A673 (cell line): ENCODE measurements around the gene CLCN4.

Experiments
- EZH2 ChIP-seq: fragments of 200-600 bp; sonication (generic); IDR thresholded peaks from 2 replicates; pipeline ENCODE4 v1.6.1; 2017; ENCODE audit warnings: borderline replicate concordance, low read depth, mild to moderate bottlenecking, mixed read lengths, antibody characterized with exemption, low read length; ENCODE audit not compliant: poor library complexity, severe bottlenecking
- TF ChIP-seq, protein P1 (sequence below): fragments of 300-800, 200-600 bp; sonication (generic); conservative IDR thresholded peaks from 2 replicates; pipeline ENCODE4 v1.5.1; 2017; ENCODE audit warnings: low read depth, mild to moderate bottlenecking, antibody characterized with exemption, low read length, moderate library complexity, mixed read lengths

DNA sequence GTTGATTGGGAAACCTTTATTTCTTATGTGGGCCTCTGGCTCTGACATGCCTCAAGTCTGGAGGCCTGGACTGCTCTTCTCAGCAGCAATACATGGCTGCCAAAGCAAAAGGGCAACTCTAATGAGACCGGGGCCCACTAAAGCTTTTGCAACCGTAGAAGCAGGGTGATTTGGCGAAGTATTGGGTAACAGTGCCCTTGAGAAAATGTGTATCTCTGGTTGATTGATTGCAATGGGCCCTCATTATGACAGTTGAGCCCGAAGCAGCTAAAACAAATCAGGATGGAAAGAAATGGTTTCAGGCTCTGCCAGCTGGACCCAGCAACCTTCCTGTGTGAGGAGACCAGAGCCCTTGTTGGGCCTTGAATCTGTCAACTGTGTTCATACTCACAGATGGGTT, 73.4 kb downstream of the CLCN4 start:
- TF ChIP-seq EZH2 = no peak
- TF ChIP-seq, protein P1, sequence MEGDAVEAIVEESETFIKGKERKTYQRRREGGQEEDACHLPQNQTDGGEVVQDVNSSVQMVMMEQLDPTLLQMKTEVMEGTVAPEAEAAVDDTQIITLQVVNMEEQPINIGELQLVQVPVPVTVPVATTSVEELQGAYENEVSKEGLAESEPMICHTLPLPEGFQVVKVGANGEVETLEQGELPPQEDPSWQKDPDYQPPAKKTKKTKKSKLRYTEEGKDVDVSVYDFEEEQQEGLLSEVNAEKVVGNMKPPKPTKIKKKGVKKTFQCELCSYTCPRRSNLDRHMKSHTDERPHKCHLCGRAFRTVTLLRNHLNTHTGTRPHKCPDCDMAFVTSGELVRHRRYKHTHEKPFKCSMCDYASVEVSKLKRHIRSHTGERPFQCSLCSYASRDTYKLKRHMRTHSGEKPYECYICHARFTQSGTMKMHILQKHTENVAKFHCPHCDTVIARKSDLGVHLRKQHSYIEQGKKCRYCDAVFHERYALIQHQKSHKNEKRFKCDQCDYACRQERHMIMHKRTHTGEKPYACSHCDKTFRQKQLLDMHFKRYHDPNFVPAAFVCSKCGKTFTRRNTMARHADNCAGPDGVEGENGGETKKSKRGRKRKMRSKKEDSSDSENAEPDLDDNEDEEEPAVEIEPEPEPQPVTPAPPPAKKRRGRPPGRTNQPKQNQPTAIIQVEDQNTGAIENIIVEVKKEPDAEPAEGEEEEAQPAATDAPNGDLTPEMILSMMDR = no peak
